ENCODE results near the gene CELSR2. TPM values are rescaled to one million over a fixed set of nuclear protein-coding genes. Genes with fewer than 3 reads are reported as not detected.
A peak's percentile ranks its signal among the peaks of the same experiment; 100 is the strongest.
"Not testable (repeated sequence)": the region's sequence is repeated elsewhere in the genome, so short reads cannot be mapped to it uniquely, and the experiment has no call there.

Gene CELSR2
- total and polyA plus RNA-seq, 2 experiments from 2014 or later: 11.2 to 35.1 TPM

DNA sequence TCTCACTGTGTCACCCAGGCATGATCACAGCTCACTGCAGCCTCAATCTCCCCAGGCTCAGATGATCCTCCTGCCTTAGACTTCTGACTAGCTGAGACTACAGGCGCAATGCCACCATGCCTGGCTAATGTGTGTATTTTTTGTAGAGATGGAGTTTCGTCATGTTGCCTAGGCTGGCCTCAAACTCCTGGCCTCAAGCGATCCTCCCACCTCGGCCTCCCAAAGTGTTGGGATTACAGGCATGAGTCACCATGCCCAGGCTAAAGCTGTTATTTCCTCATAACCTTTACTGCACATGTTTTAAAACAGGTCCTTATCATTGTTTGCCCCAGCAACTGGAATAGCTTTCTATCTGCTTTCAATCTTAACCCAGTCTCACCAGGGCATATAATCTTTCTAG lies 32.7 kb upstream of the CELSR2 start:
- Mint-ChIP-seq H3K4me3 (peak overlapping the region; percentile 88; the same call in 1 of the 3 replicates), H3K27ac (no peak overlapping the region), H3K4me1 (peaks cover 19% of the 10 kb centered on the region), H3K9me3 (peaks cover 4% of the 10 kb centered on the region; the same call in 1 of the 3 replicates), H3K36me3 (ENCODE audit: low read depth) (peaks cover 48% of the 10 kb centered on the region), H3K27me3 (ENCODE audit: insufficient read depth, low read depth, poor library complexity) (peaks cover 2% of the 10 kb centered on the region)
- Histone ChIP-seq H3K4me3 (no peak overlapping the region), H2AFZ (no peak overlapping the region), H3F3A (replicated peaks; ENCODE audit: low read depth) (0 out of 2 replicates have a peak, but pooled peaks cover 3% of the 10 kb centered on the region), H3K4me1 (ENCODE audit: insufficient read depth) (peaks cover 13% of the 10 kb centered on the region), H3K4me2 (no peak overlapping the region), H3K27me3 (ENCODE audit: insufficient read depth) (no peaks in the 10 kb centered on the region), H3K36me3 (ENCODE audit: insufficient read depth) (no peaks in the 10 kb centered on the region), H3K27ac (ENCODE audit: low read depth) (no peak overlapping the region), H3K9me2 (ENCODE audit: insufficient read depth) (no peaks in the 10 kb centered on the region), H3K79me2 (replicated peaks; ENCODE audit: insufficient read depth) (peaks cover 75% of the 10 kb centered on the region), H4K20me1 (replicated peaks; ENCODE audit: insufficient read depth) (peaks cover 12% of the 10 kb centered on the region)
- no peak for TF ChIP-seq ZNF114 (CRISPR knock-in tag; IDR thresholded peaks at IDR 0.05)
- TF ChIP-seq, protein P1, sequence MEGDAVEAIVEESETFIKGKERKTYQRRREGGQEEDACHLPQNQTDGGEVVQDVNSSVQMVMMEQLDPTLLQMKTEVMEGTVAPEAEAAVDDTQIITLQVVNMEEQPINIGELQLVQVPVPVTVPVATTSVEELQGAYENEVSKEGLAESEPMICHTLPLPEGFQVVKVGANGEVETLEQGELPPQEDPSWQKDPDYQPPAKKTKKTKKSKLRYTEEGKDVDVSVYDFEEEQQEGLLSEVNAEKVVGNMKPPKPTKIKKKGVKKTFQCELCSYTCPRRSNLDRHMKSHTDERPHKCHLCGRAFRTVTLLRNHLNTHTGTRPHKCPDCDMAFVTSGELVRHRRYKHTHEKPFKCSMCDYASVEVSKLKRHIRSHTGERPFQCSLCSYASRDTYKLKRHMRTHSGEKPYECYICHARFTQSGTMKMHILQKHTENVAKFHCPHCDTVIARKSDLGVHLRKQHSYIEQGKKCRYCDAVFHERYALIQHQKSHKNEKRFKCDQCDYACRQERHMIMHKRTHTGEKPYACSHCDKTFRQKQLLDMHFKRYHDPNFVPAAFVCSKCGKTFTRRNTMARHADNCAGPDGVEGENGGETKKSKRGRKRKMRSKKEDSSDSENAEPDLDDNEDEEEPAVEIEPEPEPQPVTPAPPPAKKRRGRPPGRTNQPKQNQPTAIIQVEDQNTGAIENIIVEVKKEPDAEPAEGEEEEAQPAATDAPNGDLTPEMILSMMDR (conservative IDR thresholded peaks at IDR 0.05; ENCODE audit: low read depth in 2 of 2): no peak
- ATAC-seq (no peak), DNase-seq (ENCODE audit: low spot score) (no peak)

DNA sequence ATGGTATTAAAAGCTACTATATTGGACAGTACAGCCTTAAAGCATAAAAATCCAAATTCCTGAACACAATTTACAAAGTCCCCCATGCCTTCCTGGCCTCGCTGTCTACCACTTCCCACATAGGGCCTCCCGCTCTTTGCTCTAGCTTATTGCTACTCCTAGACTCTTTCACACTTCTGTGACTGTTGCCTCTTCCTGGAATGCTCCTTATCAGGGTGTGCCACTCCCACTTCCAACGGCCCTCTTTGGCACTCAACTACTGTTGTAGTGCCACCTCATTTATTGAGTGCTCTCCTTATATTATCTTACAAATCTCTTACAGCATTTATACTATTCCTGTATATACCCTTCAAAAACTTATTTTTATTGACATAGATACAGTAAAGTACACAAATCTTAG lies 30.8 kb upstream of the CELSR2 start:
- Histone ChIP-seq H4K20me1 (replicated peaks; ENCODE audit: insufficient read depth) (peaks cover 17% of the 10 kb centered on the region), H3K79me2 (replicated peaks; ENCODE audit: insufficient read depth) (peaks cover 92% of the 10 kb centered on the region), H3K4me1 (ENCODE audit: insufficient read depth) (peaks cover 6% of the 10 kb centered on the region; the same call in 1 of the 2 replicates), H3K4me2 (no peak overlapping the region), H3K27me3 (ENCODE audit: insufficient read depth) (no peaks in the 10 kb centered on the region), H2AFZ (no peak overlapping the region), H3K9me2 (ENCODE audit: insufficient read depth) (no peaks in the 10 kb centered on the region), H3K36me3 (ENCODE audit: insufficient read depth) (no peaks in the 10 kb centered on the region), H3K4me3 (no peak overlapping the region), H3F3A (replicated peaks; ENCODE audit: low read depth) (0 out of 2 replicates have a peak, but pooled peaks cover 3% of the 10 kb centered on the region), H3K27ac (ENCODE audit: low read depth) (no peak overlapping the region)
- Mint-ChIP-seq H3K4me1 (peaks cover 15% of the 10 kb centered on the region), H3K36me3 (ENCODE audit: low read depth) (peaks cover 57% of the 10 kb centered on the region), H3K9me3 (peaks cover 4% of the 10 kb centered on the region; the same call in 1 of the 3 replicates), H3K27me3 (ENCODE audit: insufficient read depth, low read depth, poor library complexity) (peaks cover 2% of the 10 kb centered on the region), H3K27ac (no peak overlapping the region), H3K4me3 (no peak overlapping the region)
- no peak for ATAC-seq
- DNase-seq (ENCODE audit: low spot score): no peak
- TF ChIP-seq REST (IDR thresholded peaks at IDR 0.05; ENCODE audit: unreplicated experiment) (no peak), ZNF331 (CRISPR knock-in tag; IDR thresholded peaks at IDR 0.05; ENCODE audit: low read depth) (no peak), EZH2 (IDR thresholded peaks at IDR 0.05; ENCODE audit: low read depth, unreplicated experiment) (no peak), JUNB (IDR thresholded peaks at IDR 0.05; ENCODE audit: unreplicated experiment) (no peak), CREB1 (CRISPR knock-in tag; IDR thresholded peaks at IDR 0.05; ENCODE audit: low read depth) (no peak)

GRCh38 chr1:109221201-109221600 lies 28.1 kb upstream of the CELSR2 start:
- H3K4me1 ChIP-seq (ENCODE audit: insufficient read depth): peaks cover 13% of the 10 kb centered on the region; the same call in 1 of the 2 replicates
- peaks cover 94% of the 10 kb centered on the region for H3K79me2 ChIP-seq (replicated peaks; ENCODE audit: insufficient read depth)
- DNase-seq (ENCODE audit: low spot score); ATAC-seq; H3F3A ChIP-seq (replicated peaks; ENCODE audit: low read depth); H3K4me3 ChIP-seq; H3K27me3 ChIP-seq (ENCODE audit: insufficient read depth); H3K27me3 Mint-ChIP-seq (ENCODE audit: insufficient read depth, low read depth, poor library complexity); H3K27ac Mint-ChIP-seq; H3K9me2 ChIP-seq (ENCODE audit: insufficient read depth); H3K36me3 ChIP-seq (ENCODE audit: insufficient read depth); H3K9me3 Mint-ChIP-seq; H3K4me3 Mint-ChIP-seq; H3K4me2 ChIP-seq; H2AFZ ChIP-seq; H3K27ac ChIP-seq (ENCODE audit: low read depth): not testable (repeated sequence)
- peaks cover 16% of the 10 kb centered on the region for H4K20me1 ChIP-seq (replicated peaks; ENCODE audit: insufficient read depth)
- Mint-ChIP-seq H3K4me1 (peaks cover 16% of the 10 kb centered on the region), H3K36me3 (ENCODE audit: low read depth) (peaks cover 53% of the 10 kb centered on the region)
